ENCODE data around the gene FOXP1.

The FOXP1 gene

GRCh38 chr3:71045212-71045916 lies 538.2 kb downstream of the FOXP1 start:
- FAIRE-seq, result no peak
- no peak for DNase-seq (ENCODE audit: insufficient read length, low spot score)
- no peak for TF ChIP-seq SPI1 (IDR thresholded peaks at IDR 0.05; ENCODE audit: low read depth, low read length)
- TF ChIP-seq POLR2A (IDR thresholded peaks at IDR 0.05; ENCODE audit: low read depth, low read length), result no peak
- TF ChIP-seq POU2F2 (IDR thresholded peaks at IDR 0.05; ENCODE audit: low read depth, low read length), result no peak
- no peak for TF ChIP-seq POLR2AphosphoS5 (IDR thresholded peaks at IDR 0.05; ENCODE audit: low read depth, low read length)
- no peak for TF ChIP-seq PAX5 (IDR thresholded peaks at IDR 0.05; ENCODE audit: insufficient read depth, low read length, severe bottlenecking)
- no peak for TF ChIP-seq TAF1 (IDR thresholded peaks at IDR 0.05; ENCODE audit: low read depth, low read length)

- FAIRE-seq (no peak), DNase-seq (ENCODE audit: insufficient read length, low spot score) (no peak)
- TF ChIP-seq POLR2AphosphoS5 (IDR thresholded peaks at IDR 0.05; ENCODE audit: low read depth, low read length), result no peak
- TF ChIP-seq SPI1 (IDR thresholded peaks at IDR 0.05; ENCODE audit: low read depth, low read length), result no peak
- no peak for TF ChIP-seq POLR2A (IDR thresholded peaks at IDR 0.05; ENCODE audit: low read depth, low read length)
- TF ChIP-seq TAF1 (IDR thresholded peaks at IDR 0.05; ENCODE audit: low read depth, low read length), result no peak
- no peak for TF ChIP-seq POU2F2 (IDR thresholded peaks at IDR 0.05; ENCODE audit: low read depth, low read length)
- TF ChIP-seq PAX5 (IDR thresholded peaks at IDR 0.05; ENCODE audit: insufficient read depth, low read length, severe bottlenecking), result no peak
These were observed 540.8 kb downstream of the FOXP1 start for GRCh38 chr3:71042759-71043158.

- TF ChIP-seq SPI1 (IDR thresholded peaks at IDR 0.05; ENCODE audit: low read depth, low read length) (no peak), TAF1 (IDR thresholded peaks at IDR 0.05; ENCODE audit: low read depth, low read length) (no peak), PAX5 (IDR thresholded peaks at IDR 0.05; ENCODE audit: insufficient read depth, low read length, severe bottlenecking) (no peak), POLR2AphosphoS5 (IDR thresholded peaks at IDR 0.05; ENCODE audit: low read depth, low read length) (no peak), POU2F2 (IDR thresholded peaks at IDR 0.05; ENCODE audit: low read depth, low read length) (no peak), POLR2A (IDR thresholded peaks at IDR 0.05; ENCODE audit: low read depth, low read length) (no peak)
- FAIRE-seq, result no peak
- DNase-seq (ENCODE audit: insufficient read length, low spot score), result no peak
These were observed 542.2 kb downstream of the FOXP1 start for GRCh38 chr3:71041371-71041770.

GRCh38 chr3:71039332-71039731 lies 544.2 kb downstream of the FOXP1 start:
- no peak for FAIRE-seq

GRCh38 chr3:71037775-71038174 lies 545.8 kb downstream of the FOXP1 start:
- DNase-seq (ENCODE audit: insufficient read length, low spot score) (no peak), FAIRE-seq (no peak)
- TF ChIP-seq PAX5 (IDR thresholded peaks at IDR 0.05; ENCODE audit: insufficient read depth, low read length, severe bottlenecking) (no peak), POU2F2 (IDR thresholded peaks at IDR 0.05; ENCODE audit: low read depth, low read length) (no peak), TAF1 (IDR thresholded peaks at IDR 0.05; ENCODE audit: low read depth, low read length) (no peak), SPI1 (IDR thresholded peaks at IDR 0.05; ENCODE audit: low read depth, low read length) (no peak), POLR2AphosphoS5 (IDR thresholded peaks at IDR 0.05; ENCODE audit: low read depth, low read length) (no peak), POLR2A (IDR thresholded peaks at IDR 0.05; ENCODE audit: low read depth, low read length) (no peak)

More at GRCh38 chr3:71039332-71039731, 544.2 kb downstream of the FOXP1 start:
- DNase-seq (ENCODE audit: insufficient read length, low spot score), result no peak
- TF ChIP-seq POLR2AphosphoS5 (IDR thresholded peaks at IDR 0.05; ENCODE audit: low read depth, low read length) (no peak), SPI1 (IDR thresholded peaks at IDR 0.05; ENCODE audit: low read depth, low read length) (no peak), TAF1 (IDR thresholded peaks at IDR 0.05; ENCODE audit: low read depth, low read length) (no peak), POU2F2 (IDR thresholded peaks at IDR 0.05; ENCODE audit: low read depth, low read length) (no peak), PAX5 (IDR thresholded peaks at IDR 0.05; ENCODE audit: insufficient read depth, low read length, severe bottlenecking) (no peak), POLR2A (IDR thresholded peaks at IDR 0.05; ENCODE audit: low read depth, low read length) (no peak)

GRCh38 chr3:71035886-71036285 lies 547.6 kb downstream of the FOXP1 start:
- DNase-seq (ENCODE audit: insufficient read length, low spot score) (no peak), FAIRE-seq (no peak)
- TF ChIP-seq POU2F2 (IDR thresholded peaks at IDR 0.05; ENCODE audit: low read depth, low read length) (no peak), PAX5 (IDR thresholded peaks at IDR 0.05; ENCODE audit: insufficient read depth, low read length, severe bottlenecking) (no peak), TAF1 (IDR thresholded peaks at IDR 0.05; ENCODE audit: low read depth, low read length) (no peak), POLR2AphosphoS5 (IDR thresholded peaks at IDR 0.05; ENCODE audit: low read depth, low read length) (no peak), POLR2A (IDR thresholded peaks at IDR 0.05; ENCODE audit: low read depth, low read length) (no peak), SPI1 (IDR thresholded peaks at IDR 0.05; ENCODE audit: low read depth, low read length) (no peak)

- FAIRE-seq (no peak), DNase-seq (ENCODE audit: insufficient read length, low spot score) (no peak)
- no peak for TF ChIP-seq PAX5 (IDR thresholded peaks at IDR 0.05; ENCODE audit: insufficient read depth, low read length, severe bottlenecking)
- TF ChIP-seq TAF1 (IDR thresholded peaks at IDR 0.05; ENCODE audit: low read depth, low read length), result no peak
- no peak for TF ChIP-seq POU2F2 (IDR thresholded peaks at IDR 0.05; ENCODE audit: low read depth, low read length)
- no peak for TF ChIP-seq POLR2A (IDR thresholded peaks at IDR 0.05; ENCODE audit: low read depth, low read length)
- TF ChIP-seq POLR2AphosphoS5 (IDR thresholded peaks at IDR 0.05; ENCODE audit: low read depth, low read length), result no peak
- no peak for TF ChIP-seq SPI1 (IDR thresholded peaks at IDR 0.05; ENCODE audit: low read depth, low read length)
These were observed 548.2 kb downstream of the FOXP1 start for GRCh38 chr3:71035314-71035713.

GRCh38 chr3:71033681-71034220 lies 549.8 kb downstream of the FOXP1 start:
- no peak for TF ChIP-seq POLR2AphosphoS5 (IDR thresholded peaks at IDR 0.05; ENCODE audit: low read depth, low read length)
- no peak for TF ChIP-seq SPI1 (IDR thresholded peaks at IDR 0.05; ENCODE audit: low read depth, low read length)
- no peak for TF ChIP-seq TAF1 (IDR thresholded peaks at IDR 0.05; ENCODE audit: low read depth, low read length)
- no peak for TF ChIP-seq PAX5 (IDR thresholded peaks at IDR 0.05; ENCODE audit: insufficient read depth, low read length, severe bottlenecking)
- TF ChIP-seq POLR2A (IDR thresholded peaks at IDR 0.05; ENCODE audit: low read depth, low read length), result no peak
- no peak for TF ChIP-seq POU2F2 (IDR thresholded peaks at IDR 0.05; ENCODE audit: low read depth, low read length)
- DNase-seq (ENCODE audit: insufficient read length, low spot score) (no peak), FAIRE-seq (no peak)

GRCh38 chr3:71031914-71032521 lies 551.5 kb downstream of the FOXP1 start:
- TF ChIP-seq SPI1 (IDR thresholded peaks at IDR 0.05; ENCODE audit: low read depth, low read length) (no peak), PAX5 (IDR thresholded peaks at IDR 0.05; ENCODE audit: insufficient read depth, low read length, severe bottlenecking) (no peak), POLR2A (IDR thresholded peaks at IDR 0.05; ENCODE audit: low read depth, low read length) (no peak)
- DNase-seq (ENCODE audit: insufficient read length, low spot score) (no peak), FAIRE-seq (no peak)
